Activated naive CD4-positive, alpha-beta T cell treated with anti-CD3 and anti-CD28 coated beads, Interleukin-2, amount 50 U/mL, for 72 hours (primary cell): Measurements from ENCODE around the gene SPTB. TPM values are rescaled to one million over a fixed set of nuclear protein-coding genes. Genes with fewer than 3 reads are reported as not detected.

ENCODE experiments used
- ATAC-seq, 2 donors: fragments of 150-1000 bp; cut with Tn5 transposase; 2 replicates each; pipeline ENCODE4 v1.10.0; 2021; ENCODE audit warnings: mild to moderate bottlenecking in 2 of 2, moderate library complexity in 2 of 2
- DNase-seq, 2 donors: peaks; one replicate each; pipeline ENCODE4 v3.0.0; 2021 to 2022; ENCODE audit warnings: low spot score in 2 of 2
- H3K27ac Mint-ChIP-seq, 2 donors: one replicate each; pipeline ENCODE4 v1.8.0; 2022; ENCODE audit warnings: mild to moderate bottlenecking in 2 of 2, mixed read lengths in 2 of 2
- H3K36me3 Mint-ChIP-seq, 2 donors: one replicate each; pipeline ENCODE4 v1.8.0; 2022; ENCODE audit warnings: mixed read lengths in 2 of 2
- H3K9me3 Mint-ChIP-seq, 2 donors: one replicate each; pipeline ENCODE4 v1.8.0; 2022; ENCODE audit warnings: mixed read lengths in 2 of 2
- total RNA-seq, 2 donors: library from RNA; stranded (reverse); gene quantifications; one replicate each; pipeline ENCODE4 v1.2.3, GENCODE V29; 2022

SPTB gene
- total RNA-seq, 2 donors from 2014 or later: 0.41 to 0.66 TPM

GRCh38 chr14:64792871-64793560, 86.7 kb downstream of the SPTB start:
- ATAC-seq (no peak), DNase-seq (no peak)
- H3K9me3 Mint-ChIP-seq: no peaks in the 10 kb centered on the region
- H3K27ac Mint-ChIP-seq: peak overlapping the region in 1 of 2 donors; percentile 50
- no peaks in the 10 kb centered on the region for H3K36me3 Mint-ChIP-seq

GRCh38 chr14:64792231-64792630, 87.5 kb downstream of the SPTB start:
- Mint-ChIP-seq H3K36me3 (no peaks in the 10 kb centered on the region), H3K9me3 (no peaks in the 10 kb centered on the region), H3K27ac (no peak overlapping the region)
- no peak for DNase-seq
- no peak for ATAC-seq

- DNase-seq (no peak), ATAC-seq (no peak)
- Mint-ChIP-seq H3K9me3 (no peaks in the 10 kb centered on the region), H3K27ac (no peak overlapping the region), H3K36me3 (no peaks in the 10 kb centered on the region)
Measured at GRCh38 chr14:64790478-64790877, 89.2 kb downstream of the SPTB start.

- no peaks in the 10 kb centered on the region for H3K9me3 Mint-ChIP-seq
- no peak overlapping the region for H3K27ac Mint-ChIP-seq
- no peak for DNase-seq
- no peaks in the 10 kb centered on the region for H3K36me3 Mint-ChIP-seq
- no peak for ATAC-seq
Measured at GRCh38 chr14:64789696-64790095, 90.0 kb downstream of the SPTB start.

- no peaks in the 10 kb centered on the region for H3K36me3 Mint-ChIP-seq
- H3K27ac Mint-ChIP-seq: no peak overlapping the region
- no peak for DNase-seq
- ATAC-seq: peak; percentile 40 to 61
- H3K9me3 Mint-ChIP-seq: no peaks in the 10 kb centered on the region
Measured at GRCh38 chr14:64788706-64789105, 91.0 kb downstream of the SPTB start.

- Mint-ChIP-seq H3K9me3 (no peaks in the 10 kb centered on the region), H3K36me3 (no peaks in the 10 kb centered on the region), H3K27ac (no peak overlapping the region)
- ATAC-seq (no peak), DNase-seq (no peak)
Measured at GRCh38 chr14:64787619-64788018, 92.1 kb downstream of the SPTB start.

- Mint-ChIP-seq H3K36me3 (no peaks in the 10 kb centered on the region), H3K27ac (no peak overlapping the region), H3K9me3 (no peaks in the 10 kb centered on the region)
- ATAC-seq (no peak), DNase-seq (no peak)
Measured at GRCh38 chr14:64786296-64787149, 93.2 kb downstream of the SPTB start.

- no peak for ATAC-seq
- no peak overlapping the region for H3K27ac Mint-ChIP-seq
- no peaks in the 10 kb centered on the region for H3K36me3 Mint-ChIP-seq
- no peaks in the 10 kb centered on the region for H3K9me3 Mint-ChIP-seq
- DNase-seq: no peak
Measured at GRCh38 chr14:64784006-64784405, 95.7 kb downstream of the SPTB start.

- ATAC-seq (no peak), DNase-seq (no peak)
- H3K36me3 Mint-ChIP-seq: no peaks in the 10 kb centered on the region
- H3K9me3 Mint-ChIP-seq: no peaks in the 10 kb centered on the region
- no peak overlapping the region for H3K27ac Mint-ChIP-seq
Measured at GRCh38 chr14:64782196-64782595, 97.5 kb downstream of the SPTB start.

GRCh38 chr14:64779472-64779871, 100.2 kb downstream of the SPTB start:
- no peak for DNase-seq
- Mint-ChIP-seq H3K9me3 (no peaks in the 10 kb centered on the region), H3K36me3 (no peaks in the 10 kb centered on the region), H3K27ac (no peak overlapping the region)
- ATAC-seq: no peak

- DNase-seq: no peak
- Mint-ChIP-seq H3K27ac (no peak overlapping the region), H3K36me3 (no peaks in the 10 kb centered on the region), H3K9me3 (no peaks in the 10 kb centered on the region)
- ATAC-seq: no peak
Measured at GRCh38 chr14:64778104-64778754, 101.5 kb downstream of the SPTB start.

- no peak for ATAC-seq
- H3K9me3 Mint-ChIP-seq: no peaks in the 10 kb centered on the region
- no peak overlapping the region for H3K27ac Mint-ChIP-seq
- DNase-seq: no peak
- H3K36me3 Mint-ChIP-seq: no peaks in the 10 kb centered on the region
Measured at GRCh38 chr14:64777461-64777860, 102.2 kb downstream of the SPTB start.

- no peak overlapping the region for H3K27ac Mint-ChIP-seq
- no peaks in the 10 kb centered on the region for H3K36me3 Mint-ChIP-seq
- no peaks in the 10 kb centered on the region for H3K9me3 Mint-ChIP-seq
- ATAC-seq (no peak), DNase-seq (no peak)
Measured at GRCh38 chr14:64775081-64775777, 104.5 kb downstream of the SPTB start.

- Mint-ChIP-seq H3K9me3 (no peaks in the 10 kb centered on the region), H3K36me3 (no peaks in the 10 kb centered on the region), H3K27ac (no peak overlapping the region)
- DNase-seq (no peak), ATAC-seq (no peak)
Measured at GRCh38 chr14:64774272-64774671, 105.4 kb downstream of the SPTB start.

- no peak for ATAC-seq
Measured at GRCh38 chr14:64773577-64773976, 106.1 kb downstream of the SPTB start.

GRCh38 chr14:64773046-64773445, 106.7 kb downstream of the SPTB start:
- ATAC-seq (no peak), DNase-seq (no peak)
- no peak overlapping the region for H3K27ac Mint-ChIP-seq
- no peaks in the 10 kb centered on the region for H3K36me3 Mint-ChIP-seq
- H3K9me3 Mint-ChIP-seq: no peaks in the 10 kb centered on the region

More at GRCh38 chr14:64773577-64773976, 106.1 kb downstream of the SPTB start:
- Mint-ChIP-seq H3K27ac (peak overlapping the region in 1 of 2 donors; percentile 4), H3K9me3 (no peaks in the 10 kb centered on the region), H3K36me3 (no peaks in the 10 kb centered on the region)
- no peak for DNase-seq
